ENCODE measurements around the gene ARHGAP8.

GRCh38 chr22:44884968-44885805, 132.8 kb downstream of the ARHGAP8 start:
- TF ChIP-seq CTCF (IDR thresholded peaks at IDR 0.05; ENCODE audit: insufficient read depth, low read depth, low read length) (no peak), EZH2 (IDR thresholded peaks at IDR 0.05; ENCODE audit: insufficient read depth, low read length) (no peak)
